Measurements from ENCODE around the gene TBL3. TPM values are rescaled to one million over a fixed set of nuclear protein-coding genes. Genes with fewer than 3 reads are reported as not detected.

The TBL3 gene
- total and polyA plus RNA-seq, 4 donors = 12.5 to 24.3 (median 14.2) TPM

DNA sequence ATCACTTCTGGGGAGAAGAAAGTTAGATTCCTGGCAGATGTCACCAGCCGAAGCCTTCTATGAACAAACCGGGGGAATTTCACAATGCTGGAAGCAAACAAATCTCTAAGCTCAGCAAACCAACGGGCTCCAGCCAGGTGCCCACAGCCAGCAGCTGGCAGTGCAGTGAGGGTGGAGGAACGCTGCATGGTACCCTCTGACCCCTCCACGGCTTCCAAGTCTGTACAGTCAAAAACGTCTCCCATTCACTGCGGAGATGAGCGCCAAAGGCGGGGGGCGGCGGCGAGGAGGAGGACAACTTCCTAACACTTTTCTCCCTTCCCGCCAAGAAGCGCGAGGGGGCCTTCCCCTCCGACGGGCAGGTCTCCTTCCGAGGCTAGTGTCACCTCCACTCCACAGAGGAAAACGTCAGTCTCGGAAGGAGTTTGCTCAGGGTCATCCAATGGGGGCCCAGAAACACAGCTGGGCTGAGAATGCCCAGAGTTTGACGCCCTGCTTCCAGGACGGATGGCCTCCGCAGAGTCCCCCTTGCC, 36.8 kb downstream of the TBL3 start:
- TF ChIP-seq, protein P1, sequence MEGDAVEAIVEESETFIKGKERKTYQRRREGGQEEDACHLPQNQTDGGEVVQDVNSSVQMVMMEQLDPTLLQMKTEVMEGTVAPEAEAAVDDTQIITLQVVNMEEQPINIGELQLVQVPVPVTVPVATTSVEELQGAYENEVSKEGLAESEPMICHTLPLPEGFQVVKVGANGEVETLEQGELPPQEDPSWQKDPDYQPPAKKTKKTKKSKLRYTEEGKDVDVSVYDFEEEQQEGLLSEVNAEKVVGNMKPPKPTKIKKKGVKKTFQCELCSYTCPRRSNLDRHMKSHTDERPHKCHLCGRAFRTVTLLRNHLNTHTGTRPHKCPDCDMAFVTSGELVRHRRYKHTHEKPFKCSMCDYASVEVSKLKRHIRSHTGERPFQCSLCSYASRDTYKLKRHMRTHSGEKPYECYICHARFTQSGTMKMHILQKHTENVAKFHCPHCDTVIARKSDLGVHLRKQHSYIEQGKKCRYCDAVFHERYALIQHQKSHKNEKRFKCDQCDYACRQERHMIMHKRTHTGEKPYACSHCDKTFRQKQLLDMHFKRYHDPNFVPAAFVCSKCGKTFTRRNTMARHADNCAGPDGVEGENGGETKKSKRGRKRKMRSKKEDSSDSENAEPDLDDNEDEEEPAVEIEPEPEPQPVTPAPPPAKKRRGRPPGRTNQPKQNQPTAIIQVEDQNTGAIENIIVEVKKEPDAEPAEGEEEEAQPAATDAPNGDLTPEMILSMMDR (IDR thresholded peaks at IDR 0.05; ENCODE audit: low read depth, low read length, missing input control) = no peak
- TF ChIP-seq, protein P2, sequence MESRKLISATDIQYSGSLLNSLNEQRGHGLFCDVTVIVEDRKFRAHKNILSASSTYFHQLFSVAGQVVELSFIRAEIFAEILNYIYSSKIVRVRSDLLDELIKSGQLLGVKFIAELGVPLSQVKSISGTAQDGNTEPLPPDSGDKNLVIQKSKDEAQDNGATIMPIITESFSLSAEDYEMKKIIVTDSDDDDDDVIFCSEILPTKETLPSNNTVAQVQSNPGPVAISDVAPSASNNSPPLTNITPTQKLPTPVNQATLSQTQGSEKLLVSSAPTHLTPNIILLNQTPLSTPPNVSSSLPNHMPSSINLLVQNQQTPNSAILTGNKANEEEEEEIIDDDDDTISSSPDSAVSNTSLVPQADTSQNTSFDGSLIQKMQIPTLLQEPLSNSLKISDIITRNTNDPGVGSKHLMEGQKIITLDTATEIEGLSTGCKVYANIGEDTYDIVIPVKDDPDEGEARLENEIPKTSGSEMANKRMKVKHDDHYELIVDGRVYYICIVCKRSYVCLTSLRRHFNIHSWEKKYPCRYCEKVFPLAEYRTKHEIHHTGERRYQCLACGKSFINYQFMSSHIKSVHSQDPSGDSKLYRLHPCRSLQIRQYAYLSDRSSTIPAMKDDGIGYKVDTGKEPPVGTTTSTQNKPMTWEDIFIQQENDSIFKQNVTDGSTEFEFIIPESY (IDR thresholded peaks at IDR 0.05) = no peak
- TF ChIP-seq EGR1 (IDR thresholded peaks at IDR 0.05; ENCODE audit: low read depth in 2 of 2) (no peak), RAD21 (IDR thresholded peaks at IDR 0.05) (peak; percentile 24 to 38), SP1 (IDR thresholded peaks at IDR 0.05) (peak; percentile 48), HNF4A (conservative IDR thresholded peaks at IDR 0.05) (peak; percentile 48 to 66), FOXA2 (IDR thresholded peaks at IDR 0.05) (no peak), GABPA (IDR thresholded peaks at IDR 0.05 in 1 of 2, conservative IDR thresholded peaks at IDR 0.05 in 1 of 2) (peak in 1 of 2 donors; percentile 75), TAF1 (conservative IDR thresholded peaks at IDR 0.05) (no peak), FOXA1 (IDR thresholded peaks at IDR 0.05) (no peak), RXRA (IDR thresholded peaks at IDR 0.05) (peak in 1 of 2 donors; percentile 74), HNF4G (IDR thresholded peaks at IDR 0.05) (no peak), NR2F2 (IDR thresholded peaks at IDR 0.05) (peak; percentile 53), JUND (IDR thresholded peaks at IDR 0.05) (peak in 1 of 2 donors; percentile 56), YY1 (IDR thresholded peaks at IDR 0.05) (peak; percentile 36)
- TF ChIP-seq, protein P3, sequence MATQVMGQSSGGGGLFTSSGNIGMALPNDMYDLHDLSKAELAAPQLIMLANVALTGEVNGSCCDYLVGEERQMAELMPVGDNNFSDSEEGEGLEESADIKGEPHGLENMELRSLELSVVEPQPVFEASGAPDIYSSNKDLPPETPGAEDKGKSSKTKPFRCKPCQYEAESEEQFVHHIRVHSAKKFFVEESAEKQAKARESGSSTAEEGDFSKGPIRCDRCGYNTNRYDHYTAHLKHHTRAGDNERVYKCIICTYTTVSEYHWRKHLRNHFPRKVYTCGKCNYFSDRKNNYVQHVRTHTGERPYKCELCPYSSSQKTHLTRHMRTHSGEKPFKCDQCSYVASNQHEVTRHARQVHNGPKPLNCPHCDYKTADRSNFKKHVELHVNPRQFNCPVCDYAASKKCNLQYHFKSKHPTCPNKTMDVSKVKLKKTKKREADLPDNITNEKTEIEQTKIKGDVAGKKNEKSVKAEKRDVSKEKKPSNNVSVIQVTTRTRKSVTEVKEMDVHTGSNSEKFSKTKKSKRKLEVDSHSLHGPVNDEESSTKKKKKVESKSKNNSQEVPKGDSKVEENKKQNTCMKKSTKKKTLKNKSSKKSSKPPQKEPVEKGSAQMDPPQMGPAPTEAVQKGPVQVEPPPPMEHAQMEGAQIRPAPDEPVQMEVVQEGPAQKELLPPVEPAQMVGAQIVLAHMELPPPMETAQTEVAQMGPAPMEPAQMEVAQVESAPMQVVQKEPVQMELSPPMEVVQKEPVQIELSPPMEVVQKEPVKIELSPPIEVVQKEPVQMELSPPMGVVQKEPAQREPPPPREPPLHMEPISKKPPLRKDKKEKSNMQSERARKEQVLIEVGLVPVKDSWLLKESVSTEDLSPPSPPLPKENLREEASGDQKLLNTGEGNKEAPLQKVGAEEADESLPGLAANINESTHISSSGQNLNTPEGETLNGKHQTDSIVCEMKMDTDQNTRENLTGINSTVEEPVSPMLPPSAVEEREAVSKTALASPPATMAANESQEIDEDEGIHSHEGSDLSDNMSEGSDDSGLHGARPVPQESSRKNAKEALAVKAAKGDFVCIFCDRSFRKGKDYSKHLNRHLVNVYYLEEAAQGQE (IDR thresholded peaks at IDR 0.05) = peak; percentile 47
- TF ChIP-seq, protein P4, sequence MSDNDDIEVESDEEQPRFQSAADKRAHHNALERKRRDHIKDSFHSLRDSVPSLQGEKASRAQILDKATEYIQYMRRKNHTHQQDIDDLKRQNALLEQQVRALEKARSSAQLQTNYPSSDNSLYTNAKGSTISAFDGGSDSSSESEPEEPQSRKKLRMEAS (IDR thresholded peaks at IDR 0.05) = no peak
- TF ChIP-seq, protein P5, sequence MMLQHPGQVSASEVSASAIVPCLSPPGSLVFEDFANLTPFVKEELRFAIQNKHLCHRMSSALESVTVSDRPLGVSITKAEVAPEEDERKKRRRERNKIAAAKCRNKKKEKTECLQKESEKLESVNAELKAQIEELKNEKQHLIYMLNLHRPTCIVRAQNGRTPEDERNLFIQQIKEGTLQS (IDR thresholded peaks at IDR 0.05) = no peak
- Histone ChIP-seq H3K27ac (ENCODE audit: low read depth in 1 of 2, low read length in 2 of 2) (peak overlapping the region; percentile 60 to 78), H3K9me3 (ENCODE audit: control insufficient read depth in 4 of 4, low read length in 3 of 4) (no peaks in the 10 kb centered on the region), H3K4me3 (ENCODE audit: low read depth in 1 of 3, low read length in 3 of 3) (peak overlapping the region; percentile 75 to 93 (median 80)), H3K4me1 (ENCODE audit: control insufficient read depth in 4 of 4, insufficient read depth in 4 of 4, low read length in 3 of 4) (peaks cover 36 to 57% (median 51%) of the 10 kb centered on the region in 4 donors), H3K36me3 (ENCODE audit: control insufficient read depth in 4 of 4, insufficient read depth in 3 of 4, low read depth in 1 of 4, low read length in 3 of 4) (peaks cover 0 to 2% (median 0%) of the 10 kb centered on the region in 4 donors), H3K27me3 (ENCODE audit: control insufficient read depth in 4 of 4, insufficient read depth in 4 of 4, low read length in 3 of 4) (no peaks in the 10 kb centered on the region), H3K9ac (ENCODE audit: low read depth in 1 of 2, low read length in 2 of 2) (peak overlapping the region; percentile 41 to 79)
- WGBS = 1% methylated on average over 23 of the region's 23 CpGs
- no peak for DNase-seq (ENCODE audit: low spot score)
